Liver (tissue), 9 donors: Measurements from ENCODE around the gene RPH3AL. TPM values are rescaled to one million over a fixed set of nuclear protein-coding genes. Genes with fewer than 3 reads are reported as not detected.

ENCODE experiments used
- DNase-seq: peaks from one replicate; pipeline ENCODE4 v3.0.0-alpha.2; 2017; ENCODE audit warnings: low spot score
- H3K27ac ChIP-seq, 2 donors: one replicate each; pipeline ENCODE4 v1.7.0; 2013; ENCODE audit warnings: inconsistent platforms in 2 of 2, low read length in 2 of 2, control low read depth in 1 of 2, low read depth in 1 of 2, mild to moderate bottlenecking in 1 of 2
- H3K27me3 ChIP-seq, 4 donors: one replicate each; pipeline versions ENCODE4 v1.6.1 to v1.7.0; 2013; ENCODE audit warnings: low read length in 3 of 4, inconsistent platforms in 1 of 4, mild to moderate bottlenecking in 1 of 4, moderate library complexity in 1 of 4; ENCODE audit not compliant: control insufficient read depth in 4 of 4, insufficient read depth in 4 of 4
- H3K36me3 ChIP-seq, 4 donors: one replicate each; pipeline versions ENCODE4 v1.6.1 to v1.7.0; 2013; ENCODE audit warnings: low read length in 3 of 4, mild to moderate bottlenecking in 3 of 4, low read depth in 1 of 4, moderate library complexity in 1 of 4; ENCODE audit not compliant: control insufficient read depth in 4 of 4, insufficient read depth in 3 of 4
- H3K4me1 ChIP-seq, 4 donors: one replicate each; pipeline versions ENCODE4 v1.6.1 to v1.7.0; 2013; ENCODE audit warnings: low read length in 3 of 4, mild to moderate bottlenecking in 3 of 4, moderate library complexity in 1 of 4; ENCODE audit not compliant: control insufficient read depth in 4 of 4, insufficient read depth in 4 of 4
- H3K4me3 ChIP-seq, 3 donors: one replicate each; pipeline versions ENCODE4 v1.6.1 to v1.7.0; 2013; ENCODE audit warnings: low read length in 3 of 3, control low read depth in 1 of 3, low read depth in 1 of 3, mild to moderate bottlenecking in 1 of 3
- H3K9ac ChIP-seq, 2 donors: one replicate each; pipeline ENCODE4 v1.7.0; 2013; ENCODE audit warnings: low read length in 2 of 2, mild to moderate bottlenecking in 2 of 2, moderate library complexity in 2 of 2, control low read depth in 1 of 2, low read depth in 1 of 2
- H3K9me3 ChIP-seq, 4 donors: one replicate each; pipeline versions ENCODE4 v1.6.1 to v1.7.0; 2013; ENCODE audit warnings: low read length in 3 of 4; ENCODE audit not compliant: control insufficient read depth in 4 of 4
- EGR1 ChIP-seq, 2 donors: IDR thresholded peaks; 2 replicates each; pipeline ENCODE4 v1.6.1; 2016 to 2018; ENCODE audit warnings: antibody characterized with exemption in 2 of 2, low read depth in 2 of 2
- FOXA1 ChIP-seq: IDR thresholded peaks from 2 replicates; pipeline ENCODE4 v1.6.1; 2016; ENCODE audit warnings: antibody characterized with exemption
- FOXA2 ChIP-seq: IDR thresholded peaks from 2 replicates; pipeline ENCODE4 v1.6.1; 2016; ENCODE audit warnings: antibody characterized with exemption
- GABPA ChIP-seq, 2 donors: IDR thresholded peaks in 1 of 2; conservative IDR thresholded peaks in 1 of 2; 2 replicates each; pipeline ENCODE4 v1.6.1; 2016; ENCODE audit warnings: antibody characterized with exemption in 2 of 2, mild to moderate bottlenecking in 1 of 2, moderate library complexity in 1 of 2
- HNF4G ChIP-seq: IDR thresholded peaks from 2 replicates; pipeline ENCODE4 v1.6.1; 2016; ENCODE audit warnings: antibody characterized with exemption
- NR2F2 ChIP-seq: IDR thresholded peaks from 2 replicates; pipeline ENCODE4 v1.6.1; 2016; ENCODE audit warnings: antibody characterized with exemption
- RAD21 ChIP-seq, 2 donors: IDR thresholded peaks; 2 replicates each; pipeline ENCODE4 v1.6.1; 2016; ENCODE audit warnings: antibody characterized with exemption in 2 of 2, mild to moderate bottlenecking in 2 of 2
- SP1 ChIP-seq: IDR thresholded peaks from 2 replicates; pipeline ENCODE4 v1.6.1; 2018; ENCODE audit warnings: antibody characterized with exemption, mild to moderate bottlenecking
- YY1 ChIP-seq: IDR thresholded peaks from 2 replicates; pipeline ENCODE4 v1.6.1; 2016; ENCODE audit warnings: antibody characterized with exemption, mild to moderate bottlenecking
- WGBS: extraction: QIAGEN DNeasy Blood & Tissue Kit; methylation state at CpG from one replicate; pipeline ENCODE4 v1.1.7; 2013; 5-methylcytosine and 5-hydroxymethylcytosine counted together
- polyA plus RNA-seq, 2 donors: library from polyadenylated mRNA; stranded (reverse) in 1 of 2; unstranded in 1 of 2; fragments of 200-250 nt in 1 of 2; fragments of >200 nt in 1 of 2; fragmentation: Nextera tagmentation in 1 of 2; extraction: Ambion mirVana in 1 of 2; gene quantifications; one replicate each; pipeline versions ENCODE4 v1.2.1 to v1.2.3, GENCODE V29; 2013 to 2015
- total RNA-seq, 2 donors: library from RNA; depleted of rRNA; stranded (reverse); fragments of >200 nt; gene quantifications; one replicate each; pipeline ENCODE4 v1.2.3, GENCODE V29; 2014
- TF ChIP-seq, protein P1 (sequence below): IDR thresholded peaks from 2 replicates; pipeline ENCODE4 v1.6.1; 2016; ENCODE audit warnings: antibody characterized with exemption
- TF ChIP-seq, protein P2 (sequence below): fragments of 150-350 bp; IDR thresholded peaks from 2 replicates; pipeline ENCODE4 v1.5.1; 2017; ENCODE audit warnings: improper control_type of control experiment, low read depth, low read length; ENCODE audit not compliant: missing input control
- TF ChIP-seq, protein P3 (sequence below): IDR thresholded peaks from 2 replicates; pipeline ENCODE4 v1.6.1; 2016; ENCODE audit warnings: antibody characterized with exemption
- TF ChIP-seq, protein P4 (sequence below): IDR thresholded peaks from 2 replicates; pipeline ENCODE4 v1.6.1; 2016; ENCODE audit warnings: antibody characterized with exemption
- donor health status: healthy.
- donor health status: healthy.
- donor health status: healthy.
- donor health status: healthy.
- donor health status: healthy.

Gene RPH3AL
- total and polyA plus RNA-seq, 4 donors, result 8.5 to 52.5 (median 13.9) TPM

DNA sequence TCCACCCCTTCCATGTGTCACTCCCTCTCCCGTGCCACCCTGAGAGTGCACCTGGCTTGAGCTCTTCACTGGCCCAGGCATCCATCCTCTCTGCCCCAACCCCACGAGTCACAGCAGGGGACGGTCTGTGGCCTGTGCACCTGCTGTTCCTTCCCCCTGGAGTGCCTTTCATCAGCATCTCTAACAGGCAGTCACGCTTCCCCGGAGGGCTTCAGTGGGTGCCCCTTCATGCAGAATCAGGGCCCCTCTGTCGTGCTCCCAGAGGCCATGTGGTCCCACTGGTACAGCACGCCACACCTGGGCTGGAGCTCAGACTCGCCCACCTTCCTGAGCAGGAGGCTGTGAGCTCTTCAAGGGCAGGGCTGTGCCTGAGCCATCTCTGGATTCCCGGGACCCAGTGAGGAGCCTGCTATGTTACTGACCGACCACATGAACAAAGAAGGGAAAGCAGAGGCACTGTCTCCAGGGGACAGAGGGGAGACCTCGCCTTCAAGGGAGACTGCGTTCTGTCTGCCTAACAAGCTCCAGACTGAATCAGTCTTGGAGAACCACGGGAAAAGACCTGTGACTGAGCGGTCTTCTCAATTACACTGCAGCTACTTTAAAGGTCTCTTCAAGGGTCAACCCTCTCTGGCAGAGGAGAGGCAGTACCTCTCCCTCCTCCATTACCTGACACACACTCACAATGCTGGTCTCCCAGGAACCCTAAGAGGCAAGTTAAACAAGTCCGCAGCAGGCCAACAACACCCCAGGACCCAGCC is 92.4 kb downstream of the RPH3AL start:
- no peak overlapping the region for H3K27ac ChIP-seq
- no peak for DNase-seq

GRCh38 chr17:259341-259976 is 93.1 kb downstream of the RPH3AL start:
- WGBS, result 91% methylated on average over 22 of the region's 22 CpGs
- Histone ChIP-seq H3K27me3 (no peaks in the 10 kb centered on the region), H3K9ac (no peak overlapping the region), H3K9me3 (no peaks in the 10 kb centered on the region), H3K4me1 (no peaks in the 10 kb centered on the region), H3K27ac (no peak overlapping the region), H3K36me3 (peaks cover 0 to 8% (median 3%) of the 10 kb centered on the region in 4 donors), H3K4me3 (no peak overlapping the region)
- TF ChIP-seq EGR1 (IDR thresholded peaks at IDR 0.05; ENCODE audit: low read depth in 2 of 2) (no peak), NR2F2 (no peak), SP1 (no peak)
- TF ChIP-seq, protein P1, sequence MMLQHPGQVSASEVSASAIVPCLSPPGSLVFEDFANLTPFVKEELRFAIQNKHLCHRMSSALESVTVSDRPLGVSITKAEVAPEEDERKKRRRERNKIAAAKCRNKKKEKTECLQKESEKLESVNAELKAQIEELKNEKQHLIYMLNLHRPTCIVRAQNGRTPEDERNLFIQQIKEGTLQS, result no peak
- TF ChIP-seq, protein P2, sequence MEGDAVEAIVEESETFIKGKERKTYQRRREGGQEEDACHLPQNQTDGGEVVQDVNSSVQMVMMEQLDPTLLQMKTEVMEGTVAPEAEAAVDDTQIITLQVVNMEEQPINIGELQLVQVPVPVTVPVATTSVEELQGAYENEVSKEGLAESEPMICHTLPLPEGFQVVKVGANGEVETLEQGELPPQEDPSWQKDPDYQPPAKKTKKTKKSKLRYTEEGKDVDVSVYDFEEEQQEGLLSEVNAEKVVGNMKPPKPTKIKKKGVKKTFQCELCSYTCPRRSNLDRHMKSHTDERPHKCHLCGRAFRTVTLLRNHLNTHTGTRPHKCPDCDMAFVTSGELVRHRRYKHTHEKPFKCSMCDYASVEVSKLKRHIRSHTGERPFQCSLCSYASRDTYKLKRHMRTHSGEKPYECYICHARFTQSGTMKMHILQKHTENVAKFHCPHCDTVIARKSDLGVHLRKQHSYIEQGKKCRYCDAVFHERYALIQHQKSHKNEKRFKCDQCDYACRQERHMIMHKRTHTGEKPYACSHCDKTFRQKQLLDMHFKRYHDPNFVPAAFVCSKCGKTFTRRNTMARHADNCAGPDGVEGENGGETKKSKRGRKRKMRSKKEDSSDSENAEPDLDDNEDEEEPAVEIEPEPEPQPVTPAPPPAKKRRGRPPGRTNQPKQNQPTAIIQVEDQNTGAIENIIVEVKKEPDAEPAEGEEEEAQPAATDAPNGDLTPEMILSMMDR, result no peak
- DNase-seq, result no peak

More for the DNA sequence above, 92.4 kb downstream of the RPH3AL start:
- TF ChIP-seq, protein P3, sequence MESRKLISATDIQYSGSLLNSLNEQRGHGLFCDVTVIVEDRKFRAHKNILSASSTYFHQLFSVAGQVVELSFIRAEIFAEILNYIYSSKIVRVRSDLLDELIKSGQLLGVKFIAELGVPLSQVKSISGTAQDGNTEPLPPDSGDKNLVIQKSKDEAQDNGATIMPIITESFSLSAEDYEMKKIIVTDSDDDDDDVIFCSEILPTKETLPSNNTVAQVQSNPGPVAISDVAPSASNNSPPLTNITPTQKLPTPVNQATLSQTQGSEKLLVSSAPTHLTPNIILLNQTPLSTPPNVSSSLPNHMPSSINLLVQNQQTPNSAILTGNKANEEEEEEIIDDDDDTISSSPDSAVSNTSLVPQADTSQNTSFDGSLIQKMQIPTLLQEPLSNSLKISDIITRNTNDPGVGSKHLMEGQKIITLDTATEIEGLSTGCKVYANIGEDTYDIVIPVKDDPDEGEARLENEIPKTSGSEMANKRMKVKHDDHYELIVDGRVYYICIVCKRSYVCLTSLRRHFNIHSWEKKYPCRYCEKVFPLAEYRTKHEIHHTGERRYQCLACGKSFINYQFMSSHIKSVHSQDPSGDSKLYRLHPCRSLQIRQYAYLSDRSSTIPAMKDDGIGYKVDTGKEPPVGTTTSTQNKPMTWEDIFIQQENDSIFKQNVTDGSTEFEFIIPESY, result no peak
- TF ChIP-seq FOXA2 (no peak), YY1 (no peak), FOXA1 (no peak), GABPA (IDR thresholded peaks at IDR 0.05 in 1 of 2, conservative IDR thresholded peaks at IDR 0.05 in 1 of 2) (no peak)
- no peak overlapping the region for H3K4me3 ChIP-seq
- 90% methylated on average over 15 of the region's 15 CpGs for WGBS
- no peaks in the 10 kb centered on the region for H3K4me1 ChIP-seq
- H3K9ac ChIP-seq, result no peak overlapping the region
- peaks cover 0 to 10% (median 3%) of the 10 kb centered on the region in 4 donors for H3K36me3 ChIP-seq
- H3K9me3 ChIP-seq, result no peaks in the 10 kb centered on the region
- no peaks in the 10 kb centered on the region for H3K27me3 ChIP-seq

- peaks cover 0 to 6% (median 2%) of the 10 kb centered on the region in 4 donors for H3K36me3 ChIP-seq
- H3K27me3 ChIP-seq, result no peaks in the 10 kb centered on the region
- 98% methylated on average over 12 of the region's 12 CpGs for WGBS
- H3K9me3 ChIP-seq, result no peaks in the 10 kb centered on the region
- H3K27ac ChIP-seq, result no peak overlapping the region
- DNase-seq, result no peak
- no peak overlapping the region for H3K9ac ChIP-seq
- H3K4me3 ChIP-seq, result no peak overlapping the region
- no peaks in the 10 kb centered on the region for H3K4me1 ChIP-seq
- TF ChIP-seq HNF4G (no peak), GABPA (IDR thresholded peaks at IDR 0.05 in 1 of 2, conservative IDR thresholded peaks at IDR 0.05 in 1 of 2) (no peak), RAD21 (IDR thresholded peaks at IDR 0.05) (no peak)
- TF ChIP-seq, protein P4, sequence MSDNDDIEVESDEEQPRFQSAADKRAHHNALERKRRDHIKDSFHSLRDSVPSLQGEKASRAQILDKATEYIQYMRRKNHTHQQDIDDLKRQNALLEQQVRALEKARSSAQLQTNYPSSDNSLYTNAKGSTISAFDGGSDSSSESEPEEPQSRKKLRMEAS, result no peak
- TF ChIP-seq, protein P3, result no peak
- TF ChIP-seq, protein P2, result no peak
These were observed 93.7 kb downstream of the RPH3AL start for GRCh38 chr17:258906-259305.
